HCT116 (cell line): ENCODE results near the gene TRIM69.
"Not testable (repeated sequence)": the region's sequence is repeated elsewhere in the genome, so short reads cannot be mapped to it uniquely, and the experiment has no call there.

Source experiments
- FOSL1 ChIP-seq: IDR thresholded peaks from 2 replicates; pipeline ENCODE4 v1.6.1; 2012; ENCODE audit warnings: low read depth
- POLR2AphosphoS5 ChIP-seq: IDR thresholded peaks from 2 replicates; pipeline ENCODE4 v1.6.1; 2011; ENCODE audit warnings: mild to moderate bottlenecking, low read depth, low read length, moderate library complexity
- RAD21 ChIP-seq: IDR thresholded peaks from 2 replicates; pipeline ENCODE4 v1.6.1; 2012; ENCODE audit warnings: low read depth, mild to moderate bottlenecking
- ZBTB33 ChIP-seq: IDR thresholded peaks from 2 replicates; pipeline ENCODE4 v1.6.1; 2011; ENCODE audit warnings: mild to moderate bottlenecking, low read length, moderate library complexity; ENCODE audit not compliant: insufficient replicate concordance; ENCODE audit errors: extremely low read depth

GRCh38 chr15:44689318-44689717 is 47.0 kb upstream of the TRIM69 start:
- TF ChIP-seq POLR2AphosphoS5, RAD21, FOSL1, ZBTB33: not testable (repeated sequence)
